Keratinocyte (primary cell): ENCODE results near the gene AP5M1. TPM values are rescaled to one million over a fixed set of nuclear protein-coding genes. Genes with fewer than 3 reads are reported as not detected.
"Not testable (repeated sequence)": the region's sequence is repeated elsewhere in the genome, so short reads cannot be mapped to it uniquely, and the experiment has no call there.

ENCODE experiments used
- DNase-seq: peaks from one replicate; pipeline ENCODE4 v3.0.0-alpha.2; 2011; ENCODE audit warnings: low read depth, missing footprints, low spot score
- FAIRE-seq: peaks from 2 replicates; lab custom pipeline; 2011; peaks lifted over from hg19 to GRCh38; lab: Jason Lieb, UNC
- H2AFZ ChIP-seq: 2 replicates; pipeline ENCODE4 v1.6.0; 2012; ENCODE audit warnings: low read length, control low read depth, inconsistent platforms; ENCODE audit not compliant: control insufficient read depth
- H3K27ac ChIP-seq: 2 replicates; pipeline ENCODE4 v1.5.1; 2011; ENCODE audit warnings: low read length; ENCODE audit not compliant: control insufficient read depth, insufficient read depth
- H3K27me3 ChIP-seq: 3 replicates; pipeline ENCODE4 v1.6.0; 2011; ENCODE audit warnings: low read length; ENCODE audit not compliant: control insufficient read depth, insufficient read depth; ENCODE audit errors: extremely low read depth
- H3K36me3 ChIP-seq, 2 experiments: 2 replicates in 1 of 2; 3 replicates in 1 of 2; pipeline ENCODE4 v1.5.1; 2011; ENCODE audit warnings: low read length in 2 of 2, mild to moderate bottlenecking in 1 of 2; ENCODE audit not compliant: control insufficient read depth in 2 of 2, insufficient read depth in 2 of 2; ENCODE audit errors: extremely low read depth in 1 of 2
- H3K4me1 ChIP-seq: 3 replicates; pipeline ENCODE4 v1.5.1; 2011; ENCODE audit warnings: low read length; ENCODE audit not compliant: control insufficient read depth, insufficient read depth; ENCODE audit errors: extremely low read depth
- H3K4me2 ChIP-seq: 3 replicates; pipeline ENCODE4 v1.6.0; 2011; ENCODE audit warnings: low read depth, low read length; ENCODE audit not compliant: control insufficient read depth, insufficient read depth; ENCODE audit errors: extremely low read depth
- H3K4me3 ChIP-seq, 3 experiments: fragments of 200-600 bp in 1 of 3; sonication (generic) in 1 of 3; 2 replicates in 2 of 3; 3 replicates in 1 of 3; pipeline ENCODE4 v1.5.1; 2011 to 2016; ENCODE audit warnings: low read length in 3 of 3, mild to moderate bottlenecking in 3 of 3, control low read depth in 2 of 3, inconsistent platforms in 1 of 3, low read depth in 1 of 3, mixed read lengths in 1 of 3, mixed run types in 1 of 3, moderate library complexity in 1 of 3; ENCODE audit not compliant: control insufficient read depth in 2 of 3, insufficient read depth in 2 of 3; ENCODE audit errors: extremely low read depth in 1 of 3
- H3K79me2 ChIP-seq: 2 replicates; pipeline ENCODE4 v1.6.0; 2012; ENCODE audit warnings: low read length; ENCODE audit not compliant: control insufficient read depth, insufficient read depth
- H3K9ac ChIP-seq: 3 replicates; pipeline ENCODE4 v1.6.0; 2011; ENCODE audit warnings: low read length; ENCODE audit not compliant: control insufficient read depth, insufficient read depth; ENCODE audit errors: extremely low read depth
- H3K9me1 ChIP-seq: 3 replicates; pipeline ENCODE4 v1.6.0; 2011; ENCODE audit warnings: low read length; ENCODE audit not compliant: control insufficient read depth, insufficient read depth; ENCODE audit errors: extremely low read depth
- H3K9me3 ChIP-seq: 2 replicates; pipeline ENCODE4 v1.5.1; 2012; ENCODE audit warnings: low read depth, low read length; ENCODE audit not compliant: control insufficient read depth
- H4K20me1 ChIP-seq: 3 replicates; pipeline ENCODE4 v1.6.0; 2011; ENCODE audit warnings: low read length; ENCODE audit not compliant: control insufficient read depth, insufficient read depth; ENCODE audit errors: extremely low read depth
- EZH2 ChIP-seq: IDR thresholded peaks from one replicate; pipeline ENCODE4 v1.6.1; 2012; ENCODE audit warnings: inconsistent platforms, mild to moderate bottlenecking, low read length, moderate library complexity
- dilution Hi-C: fragments of 300-500 bp; cut with MboI; formaldehyde crosslinking; loops from one replicate; pipeline ENCODE4 v1.7.0; 2020; ENCODE audit warnings: low sequenced_read_pairs; ENCODE audit not compliant: extremely low pct_ligation_motif_present
- polyA plus RNA-seq, 5 experiments: library from polyadenylated mRNA; depleted of rRNA in 3 of 5; stranded (reverse) in 3 of 5; stranded (forward) in 1 of 5; unstranded in 1 of 5; fragments of >200 nt; gene quantifications; 1 replicate in 1 of 5; 2 replicates in 3 of 5; 3 replicates in 1 of 5; pipeline versions ENCODE4 v1.2.1 to v1.2.3, GENCODE V29; 2011 to 2012; ENCODE audit warnings: missing spikeins in 2 of 5, low read depth in 1 of 5, low replicate concordance in 1 of 5
- TF ChIP-seq, protein P1 (sequence below), 3 experiments: IDR thresholded peaks in 1 of 3; conservative IDR thresholded peaks in 1 of 3; optimal IDR thresholded peaks in 1 of 3; 2 replicates in 2 of 3; 3 replicates in 1 of 3; pipeline versions ENCODE3 to v1.5.1; 2011; ENCODE audit warnings: low read length in 3 of 3, mild to moderate bottlenecking in 3 of 3, moderate library complexity in 2 of 3, control low read depth in 1 of 3, inconsistent platforms in 1 of 3; ENCODE audit not compliant: insufficient read depth in 2 of 3; ENCODE audit errors: extremely low read depth in 1 of 3

Gene AP5M1
- polyA plus RNA-seq, 1 donor (not counting 4 experiments of a cell fraction or from before 2014, with no cell fraction given): 35.8 TPM

DNA sequence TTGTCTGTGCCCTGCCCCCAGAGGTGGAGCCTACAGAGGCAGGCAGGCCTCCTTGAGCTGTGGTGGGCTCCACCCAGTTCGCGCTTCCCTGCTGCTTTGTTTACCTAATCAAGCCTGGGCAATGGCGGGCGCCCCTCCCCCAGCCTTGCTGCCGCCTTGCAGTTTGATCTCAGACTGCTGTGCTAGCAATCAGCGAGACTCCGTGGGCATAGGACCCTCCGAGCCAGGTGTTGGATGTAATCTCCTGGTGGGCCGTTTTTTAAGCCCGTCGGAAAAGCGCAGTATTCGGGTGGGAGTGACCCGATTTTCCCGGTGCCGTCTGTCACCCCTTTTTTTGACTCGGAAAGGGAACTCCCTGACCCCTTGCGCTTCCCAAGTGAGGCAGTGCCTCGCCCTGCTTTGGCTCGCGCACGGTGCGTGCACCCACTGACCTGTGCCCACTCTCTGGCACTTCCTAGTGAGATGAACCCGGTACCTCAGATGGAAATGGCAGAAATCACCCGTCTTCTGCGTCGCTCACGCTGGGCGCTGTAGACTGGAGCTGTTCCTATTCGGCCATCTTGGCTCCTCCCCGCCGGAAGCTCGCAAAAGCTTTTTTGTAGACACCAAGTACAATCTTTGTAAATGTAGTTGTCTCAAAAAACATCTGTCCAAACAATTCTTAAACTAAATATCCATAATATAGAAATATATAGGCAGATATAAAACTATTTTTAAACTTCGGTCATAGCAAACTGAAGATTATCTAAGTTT lies 75.0 kb downstream of the AP5M1 start:
- DNase-seq, H3K4me1 ChIP-seq, H3K27ac ChIP-seq, H3K79me2 ChIP-seq, H3K36me3 ChIP-seq, dilution Hi-C loops, H4K20me1 ChIP-seq, H3K9me3 ChIP-seq, H3K9me1 ChIP-seq, H2AFZ ChIP-seq, H3K4me2 ChIP-seq, H3K27me3 ChIP-seq, H3K4me3 ChIP-seq, FAIRE-seq, H3K9ac ChIP-seq: not testable (repeated sequence)

DNA sequence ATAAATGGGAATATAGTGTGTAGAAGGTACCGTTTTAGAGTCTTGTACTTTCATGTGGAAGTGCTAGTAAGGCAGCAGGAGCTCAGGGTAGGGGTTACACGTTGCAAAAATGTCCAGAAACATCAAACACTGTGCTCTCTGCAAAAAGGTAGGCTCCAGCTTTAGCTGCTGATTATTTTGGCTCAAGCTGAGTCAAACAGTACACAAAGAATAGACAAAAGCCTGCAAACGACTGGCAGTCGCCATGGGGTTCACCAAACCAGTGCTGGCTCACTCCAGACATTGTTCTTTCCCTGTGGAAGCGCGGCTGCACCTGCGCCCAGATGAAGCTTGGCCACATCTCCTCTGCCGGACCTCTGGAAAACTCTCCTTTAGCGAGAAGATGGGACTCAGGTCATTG lies 76.3 kb downstream of the AP5M1 start:
- Histone ChIP-seq H3K9me1 (no peaks in the 10 kb centered on the region), H3K36me3 (no peaks in the 10 kb centered on the region), H3K4me3 (no peak overlapping the region), H3K9ac (no peak overlapping the region), H3K79me2 (no peaks in the 10 kb centered on the region), H4K20me1 (no peaks in the 10 kb centered on the region), H3K4me2 (no peak overlapping the region), H2AFZ (no peak overlapping the region), H3K27ac (no peak overlapping the region), H3K4me1 (peaks cover 8% of the 10 kb centered on the region), H3K27me3 (no peaks in the 10 kb centered on the region), H3K9me3 (no peaks in the 10 kb centered on the region)
- dilution Hi-C loops: no loop called here
- no peak for DNase-seq
- FAIRE-seq: no peak
- TF ChIP-seq, protein P1, sequence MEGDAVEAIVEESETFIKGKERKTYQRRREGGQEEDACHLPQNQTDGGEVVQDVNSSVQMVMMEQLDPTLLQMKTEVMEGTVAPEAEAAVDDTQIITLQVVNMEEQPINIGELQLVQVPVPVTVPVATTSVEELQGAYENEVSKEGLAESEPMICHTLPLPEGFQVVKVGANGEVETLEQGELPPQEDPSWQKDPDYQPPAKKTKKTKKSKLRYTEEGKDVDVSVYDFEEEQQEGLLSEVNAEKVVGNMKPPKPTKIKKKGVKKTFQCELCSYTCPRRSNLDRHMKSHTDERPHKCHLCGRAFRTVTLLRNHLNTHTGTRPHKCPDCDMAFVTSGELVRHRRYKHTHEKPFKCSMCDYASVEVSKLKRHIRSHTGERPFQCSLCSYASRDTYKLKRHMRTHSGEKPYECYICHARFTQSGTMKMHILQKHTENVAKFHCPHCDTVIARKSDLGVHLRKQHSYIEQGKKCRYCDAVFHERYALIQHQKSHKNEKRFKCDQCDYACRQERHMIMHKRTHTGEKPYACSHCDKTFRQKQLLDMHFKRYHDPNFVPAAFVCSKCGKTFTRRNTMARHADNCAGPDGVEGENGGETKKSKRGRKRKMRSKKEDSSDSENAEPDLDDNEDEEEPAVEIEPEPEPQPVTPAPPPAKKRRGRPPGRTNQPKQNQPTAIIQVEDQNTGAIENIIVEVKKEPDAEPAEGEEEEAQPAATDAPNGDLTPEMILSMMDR (optimal IDR thresholded peaks at IDR 0.05 in 1 of 3, IDR thresholded peaks at IDR 0.05 in 1 of 3, conservative IDR thresholded peaks at IDR 0.05 in 1 of 3; ENCODE audit: extremely low read depth in 1 of 3, insufficient read depth in 2 of 3, low read length in 3 of 3): no peak
- no peak for TF ChIP-seq EZH2

DNA sequence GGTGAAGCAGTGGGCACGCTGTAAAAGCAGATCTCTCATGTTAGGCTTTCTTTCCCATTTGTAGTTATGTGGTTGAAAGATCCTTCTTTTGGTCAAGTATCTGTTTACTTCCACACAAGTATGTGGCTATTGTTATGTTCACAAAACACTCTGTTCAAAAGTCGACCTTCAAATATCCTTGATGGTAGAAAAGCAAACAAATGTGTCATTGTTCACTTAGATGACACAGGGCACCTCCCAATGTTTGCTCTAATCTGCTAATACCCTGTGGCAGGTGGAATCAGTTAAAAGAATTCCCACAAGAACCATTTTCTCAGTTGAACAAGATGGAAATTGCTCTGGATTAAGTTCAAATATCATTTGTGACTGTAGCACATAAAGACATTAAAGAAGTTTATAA lies 78.0 kb downstream of the AP5M1 start:
- DNase-seq (no peak), FAIRE-seq (no peak)
- no peaks in the 10 kb centered on the region for H4K20me1 ChIP-seq
- H3K9me3 ChIP-seq: no peaks in the 10 kb centered on the region
- no peak overlapping the region for H2AFZ ChIP-seq
- H3K9ac ChIP-seq: no peak overlapping the region
- H3K4me1 ChIP-seq: peaks cover 8% of the 10 kb centered on the region
- no peaks in the 10 kb centered on the region for H3K36me3 ChIP-seq
- no peak overlapping the region for H3K4me3 ChIP-seq
- no peaks in the 10 kb centered on the region for H3K79me2 ChIP-seq
- H3K27me3 ChIP-seq: no peaks in the 10 kb centered on the region
- H3K4me2 ChIP-seq: no peak overlapping the region
- TF ChIP-seq EZH2: no peak
- H3K27ac ChIP-seq: no peak overlapping the region
- dilution Hi-C loops: no loop called here
- no peaks in the 10 kb centered on the region for H3K9me1 ChIP-seq

Other genes starting within 250 kb of the AP5M1 start
- 31.6 to 48.2 TPM (median 32.0 TPM) in 3 replicates for gene EXOC5, start 66 bp upstream of the AP5M1 start, polyA plus RNA-seq
- gene NAA30, start 121.6 kb downstream of the AP5M1 start, polyA plus RNA-seq: 8.1 to 19.4 TPM (median 13.4 TPM) in 3 replicates
- gene CCDC198, start 224.9 kb downstream of the AP5M1 start, polyA plus RNA-seq: not detected in 3 replicates